ENCODE results near the gene NAA15. TPM values are rescaled to one million over a fixed set of nuclear protein-coding genes. Genes with fewer than 3 reads are reported as not detected.

NAA15 gene
- total RNA-seq (2021), result 81.4 to 98.9 TPM (median 81.6 TPM) in 3 replicates
- percentile 89 among the genes with signal in this experiment for Bru-seq, nascent RNA
- long read RNA-seq, experiment 1, full-length matches to known transcripts, result 339 of 445 reads
- long read RNA-seq, experiment 1, partial matches to known transcripts, result 79 of 445 reads
- long read RNA-seq, experiment 1, other reads (novel, unspliced or antisense), result 27 of 445 reads
- long read RNA-seq, experiment 2, full-length matches to known transcripts, result 17 of 124 reads
- long read RNA-seq, experiment 2, partial matches to known transcripts, result 78 of 124 reads
- long read RNA-seq, experiment 2, other reads (novel, unspliced or antisense), result 29 of 124 reads
- long read RNA-seq, experiment 3, full-length matches to known transcripts, result 7 of 24 reads
- long read RNA-seq, experiment 3, partial matches to known transcripts, result 15 of 24 reads
- long read RNA-seq, experiment 3, other reads (novel, unspliced or antisense), result 2 of 24 reads

DNA sequence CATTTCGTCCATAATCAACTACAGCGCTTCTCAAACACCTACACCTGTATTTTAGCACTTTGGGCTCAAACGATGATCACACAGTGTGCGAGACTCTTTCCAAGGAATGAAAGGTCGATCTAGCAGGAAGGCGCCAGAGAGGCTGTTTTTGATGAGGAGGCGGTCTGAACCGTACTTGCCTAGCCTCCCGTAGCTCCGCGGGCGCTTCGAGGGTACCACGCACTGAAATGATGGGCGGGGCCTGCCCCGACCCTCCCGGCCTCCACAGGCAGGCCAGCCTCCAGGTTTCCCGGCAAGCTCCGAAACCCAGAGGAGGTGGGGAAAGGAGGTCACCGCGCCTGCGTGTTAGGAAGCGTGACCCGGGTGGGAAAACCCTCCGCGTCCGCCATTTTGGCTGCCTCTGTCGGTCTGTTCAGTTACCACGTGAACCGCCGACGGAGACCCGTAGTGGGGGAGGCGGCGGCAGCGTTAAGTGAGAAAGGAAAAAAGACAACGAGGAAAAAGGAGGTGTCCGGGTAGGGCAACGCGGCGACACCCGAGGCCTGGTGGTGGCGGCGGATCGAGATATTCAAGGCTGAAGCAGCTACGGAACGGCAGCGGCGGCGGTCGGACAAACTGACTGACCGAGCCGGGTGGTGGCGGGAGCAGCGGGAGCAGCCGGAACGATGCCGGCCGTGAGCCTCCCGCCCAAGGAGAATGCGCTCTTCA lies at the start of gene NAA15:
Gene NAA15 (plus strand): TSS at position 393 of the 708 bp plus-strand sequence. CDS start 273 bp downstream, at position 666.
- CTCF ChIA-PET, result interaction anchor here (0.6 to 2.3 kb wide), 15 partner anchors 19 to 271 kb away, joined by 3 to 11 read pairs (median 4); partner anchors contain the start of genes ELF2 and MGARP
- peak within 1 kb of the TSS; percentile 99 for H3K27ac Mint-ChIP-seq
- DNase-seq (ENCODE audit: low spot score) (peak; percentile 97), ATAC-seq (peak; percentile 97)
- peak within 1 kb of the TSS; percentile 99 for H3K4me3 Mint-ChIP-seq
- H3K4me1 Mint-ChIP-seq, result peaks cover 35% of the 10 kb centered on the region
- POLR2A ChIA-PET, result interaction anchor here (0.5 to 3.5 kb wide), 16 partner anchors 11 to 285 kb away, joined by 3 to 59 read pairs (median 4); partner anchors contain the start of genes ELF2, MGARP and NOCT
- H3K27me3 Mint-ChIP-seq (ENCODE audit: low read depth), result peaks cover 2% of the 10 kb centered on the region; the same call in 1 of the 2 replicates
- H3K36me3 Mint-ChIP-seq, result peaks cover 40% of the 10 kb centered on the region
- peaks cover 10% of the 10 kb centered on the region for H3K9me3 Mint-ChIP-seq
- TF ChIP-seq MXD4 (CRISPR knock-in tag; IDR thresholded peaks at IDR 0.05; ENCODE audit: borderline replicate concordance) (no peak), JUN (CRISPR knock-in tag; IDR thresholded peaks at IDR 0.05) (no peak), MYBL2 (CRISPR knock-in tag; IDR thresholded peaks at IDR 0.05) (peak; percentile 59), NR2C2 (CRISPR knock-in tag; IDR thresholded peaks at IDR 0.05) (peak; percentile 88), SP1 (CRISPR knock-in tag; conservative IDR thresholded peaks at IDR 0.05) (peak; percentile 90), ZBTB21 (CRISPR knock-in tag; IDR thresholded peaks at IDR 0.05; ENCODE audit: borderline replicate concordance) (0 out of 2 replicates have a peak, but pooled peaks have one; percentile 31), TEAD1 (CRISPR knock-in tag; IDR thresholded peaks at IDR 0.05) (0 out of 2 replicates have a peak, but pooled peaks have one; percentile 10)
- TF ChIP-seq, protein P1, sequence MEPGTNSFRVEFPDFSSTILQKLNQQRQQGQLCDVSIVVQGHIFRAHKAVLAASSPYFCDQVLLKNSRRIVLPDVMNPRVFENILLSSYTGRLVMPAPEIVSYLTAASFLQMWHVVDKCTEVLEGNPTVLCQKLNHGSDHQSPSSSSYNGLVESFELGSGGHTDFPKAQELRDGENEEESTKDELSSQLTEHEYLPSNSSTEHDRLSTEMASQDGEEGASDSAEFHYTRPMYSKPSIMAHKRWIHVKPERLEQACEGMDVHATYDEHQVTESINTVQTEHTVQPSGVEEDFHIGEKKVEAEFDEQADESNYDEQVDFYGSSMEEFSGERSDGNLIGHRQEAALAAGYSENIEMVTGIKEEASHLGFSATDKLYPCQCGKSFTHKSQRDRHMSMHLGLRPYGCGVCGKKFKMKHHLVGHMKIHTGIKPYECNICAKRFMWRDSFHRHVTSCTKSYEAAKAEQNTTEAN (CRISPR knock-in tag; IDR thresholded peaks at IDR 0.05), result peak; percentile 43; the same call in 1 of the 2 replicates
- TF ChIP-seq, protein P2, sequence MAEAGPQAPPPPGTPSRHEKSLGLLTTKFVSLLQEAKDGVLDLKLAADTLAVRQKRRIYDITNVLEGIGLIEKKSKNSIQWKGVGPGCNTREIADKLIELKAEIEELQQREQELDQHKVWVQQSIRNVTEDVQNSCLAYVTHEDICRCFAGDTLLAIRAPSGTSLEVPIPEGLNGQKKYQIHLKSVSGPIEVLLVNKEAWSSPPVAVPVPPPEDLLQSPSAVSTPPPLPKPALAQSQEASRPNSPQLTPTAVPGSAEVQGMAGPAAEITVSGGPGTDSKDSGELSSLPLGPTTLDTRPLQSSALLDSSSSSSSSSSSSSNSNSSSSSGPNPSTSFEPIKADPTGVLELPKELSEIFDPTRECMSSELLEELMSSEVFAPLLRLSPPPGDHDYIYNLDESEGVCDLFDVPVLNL (CRISPR knock-in tag; IDR thresholded peaks at IDR 0.05; ENCODE audit: borderline replicate concordance, low read depth), result 0 out of 2 replicates have a peak, but pooled peaks have one; percentile 13
- TF ChIP-seq, protein P3, sequence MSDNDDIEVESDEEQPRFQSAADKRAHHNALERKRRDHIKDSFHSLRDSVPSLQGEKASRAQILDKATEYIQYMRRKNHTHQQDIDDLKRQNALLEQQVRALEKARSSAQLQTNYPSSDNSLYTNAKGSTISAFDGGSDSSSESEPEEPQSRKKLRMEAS (CRISPR knock-in tag; IDR thresholded peaks at IDR 0.05), result peak; percentile 92
- TF ChIP-seq, protein P4, sequence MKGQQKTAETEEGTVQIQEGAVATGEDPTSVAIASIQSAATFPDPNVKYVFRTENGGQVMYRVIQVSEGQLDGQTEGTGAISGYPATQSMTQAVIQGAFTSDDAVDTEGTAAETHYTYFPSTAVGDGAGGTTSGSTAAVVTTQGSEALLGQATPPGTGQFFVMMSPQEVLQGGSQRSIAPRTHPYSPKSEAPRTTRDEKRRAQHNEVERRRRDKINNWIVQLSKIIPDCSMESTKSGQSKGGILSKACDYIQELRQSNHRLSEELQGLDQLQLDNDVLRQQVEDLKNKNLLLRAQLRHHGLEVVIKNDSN (CRISPR knock-in tag; IDR thresholded peaks at IDR 0.05), result peak; percentile 75; the same call in 1 of the 2 replicates
- TF ChIP-seq, protein P5, sequence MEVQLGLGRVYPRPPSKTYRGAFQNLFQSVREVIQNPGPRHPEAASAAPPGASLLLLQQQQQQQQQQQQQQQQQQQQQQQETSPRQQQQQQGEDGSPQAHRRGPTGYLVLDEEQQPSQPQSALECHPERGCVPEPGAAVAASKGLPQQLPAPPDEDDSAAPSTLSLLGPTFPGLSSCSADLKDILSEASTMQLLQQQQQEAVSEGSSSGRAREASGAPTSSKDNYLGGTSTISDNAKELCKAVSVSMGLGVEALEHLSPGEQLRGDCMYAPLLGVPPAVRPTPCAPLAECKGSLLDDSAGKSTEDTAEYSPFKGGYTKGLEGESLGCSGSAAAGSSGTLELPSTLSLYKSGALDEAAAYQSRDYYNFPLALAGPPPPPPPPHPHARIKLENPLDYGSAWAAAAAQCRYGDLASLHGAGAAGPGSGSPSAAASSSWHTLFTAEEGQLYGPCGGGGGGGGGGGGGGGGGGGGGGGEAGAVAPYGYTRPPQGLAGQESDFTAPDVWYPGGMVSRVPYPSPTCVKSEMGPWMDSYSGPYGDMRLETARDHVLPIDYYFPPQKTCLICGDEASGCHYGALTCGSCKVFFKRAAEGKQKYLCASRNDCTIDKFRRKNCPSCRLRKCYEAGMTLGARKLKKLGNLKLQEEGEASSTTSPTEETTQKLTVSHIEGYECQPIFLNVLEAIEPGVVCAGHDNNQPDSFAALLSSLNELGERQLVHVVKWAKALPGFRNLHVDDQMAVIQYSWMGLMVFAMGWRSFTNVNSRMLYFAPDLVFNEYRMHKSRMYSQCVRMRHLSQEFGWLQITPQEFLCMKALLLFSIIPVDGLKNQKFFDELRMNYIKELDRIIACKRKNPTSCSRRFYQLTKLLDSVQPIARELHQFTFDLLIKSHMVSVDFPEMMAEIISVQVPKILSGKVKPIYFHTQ (CRISPR knock-in tag; IDR thresholded peaks at IDR 0.05), result no peak
- TF ChIP-seq, protein P6, sequence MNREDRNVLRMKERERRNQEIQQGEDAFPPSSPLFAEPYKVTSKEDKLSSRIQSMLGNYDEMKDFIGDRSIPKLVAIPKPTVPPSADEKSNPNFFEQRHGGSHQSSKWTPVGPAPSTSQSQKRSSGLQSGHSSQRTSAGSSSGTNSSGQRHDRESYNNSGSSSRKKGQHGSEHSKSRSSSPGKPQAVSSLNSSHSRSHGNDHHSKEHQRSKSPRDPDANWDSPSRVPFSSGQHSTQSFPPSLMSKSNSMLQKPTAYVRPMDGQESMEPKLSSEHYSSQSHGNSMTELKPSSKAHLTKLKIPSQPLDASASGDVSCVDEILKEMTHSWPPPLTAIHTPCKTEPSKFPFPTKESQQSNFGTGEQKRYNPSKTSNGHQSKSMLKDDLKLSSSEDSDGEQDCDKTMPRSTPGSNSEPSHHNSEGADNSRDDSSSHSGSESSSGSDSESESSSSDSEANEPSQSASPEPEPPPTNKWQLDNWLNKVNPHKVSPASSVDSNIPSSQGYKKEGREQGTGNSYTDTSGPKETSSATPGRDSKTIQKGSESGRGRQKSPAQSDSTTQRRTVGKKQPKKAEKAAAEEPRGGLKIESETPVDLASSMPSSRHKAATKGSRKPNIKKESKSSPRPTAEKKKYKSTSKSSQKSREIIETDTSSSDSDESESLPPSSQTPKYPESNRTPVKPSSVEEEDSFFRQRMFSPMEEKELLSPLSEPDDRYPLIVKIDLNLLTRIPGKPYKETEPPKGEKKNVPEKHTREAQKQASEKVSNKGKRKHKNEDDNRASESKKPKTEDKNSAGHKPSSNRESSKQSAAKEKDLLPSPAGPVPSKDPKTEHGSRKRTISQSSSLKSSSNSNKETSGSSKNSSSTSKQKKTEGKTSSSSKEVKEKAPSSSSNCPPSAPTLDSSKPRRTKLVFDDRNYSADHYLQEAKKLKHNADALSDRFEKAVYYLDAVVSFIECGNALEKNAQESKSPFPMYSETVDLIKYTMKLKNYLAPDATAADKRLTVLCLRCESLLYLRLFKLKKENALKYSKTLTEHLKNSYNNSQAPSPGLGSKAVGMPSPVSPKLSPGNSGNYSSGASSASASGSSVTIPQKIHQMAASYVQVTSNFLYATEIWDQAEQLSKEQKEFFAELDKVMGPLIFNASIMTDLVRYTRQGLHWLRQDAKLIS (CRISPR knock-in tag; IDR thresholded peaks at IDR 0.05; ENCODE audit: borderline replicate concordance), result peak; percentile 83; the same call in 1 of the 2 replicates
- TF ChIP-seq, protein P7, sequence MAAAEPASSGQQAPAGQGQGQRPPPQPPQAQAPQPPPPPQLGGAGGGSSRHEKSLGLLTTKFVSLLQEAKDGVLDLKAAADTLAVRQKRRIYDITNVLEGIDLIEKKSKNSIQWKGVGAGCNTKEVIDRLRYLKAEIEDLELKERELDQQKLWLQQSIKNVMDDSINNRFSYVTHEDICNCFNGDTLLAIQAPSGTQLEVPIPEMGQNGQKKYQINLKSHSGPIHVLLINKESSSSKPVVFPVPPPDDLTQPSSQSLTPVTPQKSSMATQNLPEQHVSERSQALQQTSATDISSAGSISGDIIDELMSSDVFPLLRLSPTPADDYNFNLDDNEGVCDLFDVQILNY (CRISPR knock-in tag; IDR thresholded peaks at IDR 0.05), result peak; percentile 62; the same call in 1 of the 2 replicates
- TF ChIP-seq, protein P8, sequence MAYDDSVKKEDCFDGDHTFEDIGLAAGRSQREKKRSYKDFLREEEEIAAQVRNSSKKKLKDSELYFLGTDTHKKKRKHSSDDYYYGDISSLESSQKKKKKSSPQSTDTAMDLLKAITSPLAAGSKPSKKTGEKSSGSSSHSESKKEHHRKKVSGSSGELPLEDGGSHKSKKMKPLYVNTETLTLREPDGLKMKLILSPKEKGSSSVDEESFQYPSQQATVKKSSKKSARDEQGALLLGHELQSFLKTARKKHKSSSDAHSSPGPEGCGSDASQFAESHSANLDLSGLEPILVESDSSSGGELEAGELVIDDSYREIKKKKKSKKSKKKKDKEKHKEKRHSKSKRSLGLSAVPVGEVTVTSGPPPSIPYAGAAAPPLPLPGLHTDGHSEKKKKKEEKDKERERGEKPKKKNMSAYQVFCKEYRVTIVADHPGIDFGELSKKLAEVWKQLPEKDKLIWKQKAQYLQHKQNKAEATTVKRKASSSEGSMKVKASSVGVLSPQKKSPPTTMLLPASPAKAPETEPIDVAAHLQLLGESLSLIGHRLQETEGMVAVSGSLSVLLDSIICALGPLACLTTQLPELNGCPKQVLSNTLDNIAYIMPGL (CRISPR knock-in tag; IDR thresholded peaks at IDR 0.05), result peak; percentile 16; the same call in 1 of the 2 replicates
- TF ChIP-seq, protein P9, sequence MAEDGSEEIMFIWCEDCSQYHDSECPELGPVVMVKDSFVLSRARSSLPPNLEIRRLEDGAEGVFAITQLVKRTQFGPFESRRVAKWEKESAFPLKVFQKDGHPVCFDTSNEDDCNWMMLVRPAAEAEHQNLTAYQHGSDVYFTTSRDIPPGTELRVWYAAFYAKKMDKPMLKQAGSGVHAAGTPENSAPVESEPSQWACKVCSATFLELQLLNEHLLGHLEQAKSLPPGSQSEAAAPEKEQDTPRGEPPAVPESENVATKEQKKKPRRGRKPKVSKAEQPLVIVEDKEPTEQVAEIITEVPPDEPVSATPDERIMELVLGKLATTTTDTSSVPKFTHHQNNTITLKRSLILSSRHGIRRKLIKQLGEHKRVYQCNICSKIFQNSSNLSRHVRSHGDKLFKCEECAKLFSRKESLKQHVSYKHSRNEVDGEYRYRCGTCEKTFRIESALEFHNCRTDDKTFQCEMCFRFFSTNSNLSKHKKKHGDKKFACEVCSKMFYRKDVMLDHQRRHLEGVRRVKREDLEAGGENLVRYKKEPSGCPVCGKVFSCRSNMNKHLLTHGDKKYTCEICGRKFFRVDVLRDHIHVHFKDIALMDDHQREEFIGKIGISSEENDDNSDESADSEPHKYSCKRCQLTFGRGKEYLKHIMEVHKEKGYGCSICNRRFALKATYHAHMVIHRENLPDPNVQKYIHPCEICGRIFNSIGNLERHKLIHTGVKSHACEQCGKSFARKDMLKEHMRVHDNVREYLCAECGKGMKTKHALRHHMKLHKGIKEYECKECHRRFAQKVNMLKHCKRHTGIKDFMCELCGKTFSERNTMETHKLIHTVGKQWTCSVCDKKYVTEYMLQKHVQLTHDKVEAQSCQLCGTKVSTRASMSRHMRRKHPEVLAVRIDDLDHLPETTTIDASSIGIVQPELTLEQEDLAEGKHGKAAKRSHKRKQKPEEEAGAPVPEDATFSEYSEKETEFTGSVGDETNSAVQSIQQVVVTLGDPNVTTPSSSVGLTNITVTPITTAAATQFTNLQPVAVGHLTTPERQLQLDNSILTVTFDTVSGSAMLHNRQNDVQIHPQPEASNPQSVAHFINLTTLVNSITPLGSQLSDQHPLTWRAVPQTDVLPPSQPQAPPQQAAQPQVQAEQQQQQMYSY (CRISPR knock-in tag; IDR thresholded peaks at IDR 0.05), result peak; percentile 86
